Activated T-cell treated with anti-CD3 and anti-CD28 coated beads, Interleukin-2, amount 50 U/mL, for 4 hours (primary cell): ENCODE measurements around the gene LHX1. TPM values are rescaled to one million over a fixed set of nuclear protein-coding genes. Genes with fewer than 3 reads are reported as not detected.
A peak's percentile ranks its signal among the peaks of the same experiment; 100 is the strongest.

ENCODE experiments used
- ATAC-seq, 2 donors: fragments of 200-7000 bp; cut with Tn5 transposase; one replicate each; pipeline ENCODE4 v1.10.0; 2021
- DNase-seq: peaks from one replicate; pipeline ENCODE4 v3.0.0-alpha.2; 2020
- H3K27me3 Mint-ChIP-seq: one replicate; pipeline ENCODE4 v1.8.0; 2021; ENCODE audit warnings: low read depth, mixed read lengths
- H3K36me3 Mint-ChIP-seq: one replicate; pipeline ENCODE4 v1.8.0; 2022; ENCODE audit warnings: mixed read lengths; ENCODE audit not compliant: insufficient read depth
- H3K4me1 Mint-ChIP-seq: one replicate; pipeline ENCODE4 v1.8.0; 2021; ENCODE audit warnings: low read depth, mixed read lengths
- H3K4me3 Mint-ChIP-seq: one replicate; pipeline ENCODE4 v1.8.0; 2021; ENCODE audit warnings: mild to moderate bottlenecking, moderate library complexity, mixed read lengths
- H3K9me3 Mint-ChIP-seq: one replicate; pipeline ENCODE4 v1.8.0; 2021; ENCODE audit warnings: mixed read lengths
- total RNA-seq, 3 donors: library from RNA; stranded (reverse); gene quantifications; one replicate each; pipeline ENCODE4 v1.2.1, GENCODE V29; 2021

LHX1 gene
- total RNA-seq, 3 donors from 2014 or later, result not detected

- H3K4me1 Mint-ChIP-seq, result peaks cover 2% of the 10 kb centered on the region
- no peak for DNase-seq
- no peaks in the 10 kb centered on the region for H3K9me3 Mint-ChIP-seq
- H3K36me3 Mint-ChIP-seq, result no peaks in the 10 kb centered on the region
- no peak overlapping the region for H3K4me3 Mint-ChIP-seq
- no peak for ATAC-seq
- H3K27me3 Mint-ChIP-seq, result peaks cover 31% of the 10 kb centered on the region
These were observed 24.1 kb upstream of the LHX1 start for GRCh38 chr17:36913132-36913531.

- H3K4me1 Mint-ChIP-seq, result peaks cover 19% of the 10 kb centered on the region
- ATAC-seq, result no peak
- no peak for DNase-seq
- peaks cover 41% of the 10 kb centered on the region for H3K27me3 Mint-ChIP-seq
- no peaks in the 10 kb centered on the region for H3K9me3 Mint-ChIP-seq
- H3K4me3 Mint-ChIP-seq, result no peak overlapping the region
- no peaks in the 10 kb centered on the region for H3K36me3 Mint-ChIP-seq
These were observed 19.0 kb upstream of the LHX1 start for GRCh38 chr17:36918211-36918691.

GRCh38 chr17:36919407-36919968 is 17.8 kb upstream of the LHX1 start:
- DNase-seq (no peak), ATAC-seq (no peak)
- Mint-ChIP-seq H3K4me3 (no peak overlapping the region), H3K9me3 (no peaks in the 10 kb centered on the region), H3K27me3 (peaks cover 42% of the 10 kb centered on the region), H3K4me1 (peaks cover 19% of the 10 kb centered on the region), H3K36me3 (no peaks in the 10 kb centered on the region)

- Mint-ChIP-seq H3K36me3 (no peaks in the 10 kb centered on the region), H3K27me3 (peaks cover 39% of the 10 kb centered on the region), H3K4me1 (peaks cover 19% of the 10 kb centered on the region), H3K9me3 (no peaks in the 10 kb centered on the region), H3K4me3 (peak overlapping the region; percentile 8)
- peak; percentile 45 to 47 for ATAC-seq
- DNase-seq, result no peak
These were observed 17.0 kb upstream of the LHX1 start for GRCh38 chr17:36920032-36921005.

- Mint-ChIP-seq H3K27me3 (peaks cover 38% of the 10 kb centered on the region), H3K4me1 (peaks cover 19% of the 10 kb centered on the region), H3K9me3 (no peaks in the 10 kb centered on the region), H3K4me3 (no peak overlapping the region), H3K36me3 (no peaks in the 10 kb centered on the region)
- DNase-seq, result no peak
- peak; percentile 89 to 93 for ATAC-seq
These were observed 16.0 kb upstream of the LHX1 start for GRCh38 chr17:36921095-36921851.

- Mint-ChIP-seq H3K27me3 (peaks cover 42% of the 10 kb centered on the region), H3K4me1 (peaks cover 19% of the 10 kb centered on the region), H3K4me3 (no peak overlapping the region)
These were observed 15.1 kb upstream of the LHX1 start for GRCh38 chr17:36922175-36922574.

GRCh38 chr17:36923814-36924221 is 13.5 kb upstream of the LHX1 start:
- no peaks in the 10 kb centered on the region for H3K9me3 Mint-ChIP-seq
- H3K4me3 Mint-ChIP-seq, result no peak overlapping the region
- no peaks in the 10 kb centered on the region for H3K36me3 Mint-ChIP-seq
- ATAC-seq (no peak), DNase-seq (no peak)
- peaks cover 51% of the 10 kb centered on the region for H3K27me3 Mint-ChIP-seq
- peaks cover 25% of the 10 kb centered on the region for H3K4me1 Mint-ChIP-seq

More at GRCh38 chr17:36922175-36922574, 15.1 kb upstream of the LHX1 start:
- DNase-seq, result no peak
- ATAC-seq, result no peak
- H3K36me3 Mint-ChIP-seq, result no peaks in the 10 kb centered on the region
- no peaks in the 10 kb centered on the region for H3K9me3 Mint-ChIP-seq

- Mint-ChIP-seq H3K36me3 (no peaks in the 10 kb centered on the region), H3K9me3 (no peaks in the 10 kb centered on the region), H3K27me3 (peaks cover 60% of the 10 kb centered on the region), H3K4me3 (no peak overlapping the region), H3K4me1 (peaks cover 17% of the 10 kb centered on the region)
- ATAC-seq (no peak), DNase-seq (no peak)
These were observed 11.0 kb upstream of the LHX1 start for GRCh38 chr17:36926226-36926625.

- ATAC-seq, result no peak
- Mint-ChIP-seq H3K36me3 (no peaks in the 10 kb centered on the region), H3K4me3 (no peak overlapping the region), H3K4me1 (peaks cover 16% of the 10 kb centered on the region), H3K27me3 (peaks cover 60% of the 10 kb centered on the region), H3K9me3 (no peaks in the 10 kb centered on the region)
- no peak for DNase-seq
These were observed 10.6 kb upstream of the LHX1 start for GRCh38 chr17:36926701-36927100.

- no peak for ATAC-seq
- no peak for DNase-seq
- Mint-ChIP-seq H3K36me3 (no peaks in the 10 kb centered on the region), H3K4me1 (peaks cover 29% of the 10 kb centered on the region), H3K4me3 (no peak overlapping the region), H3K27me3 (peaks cover 67% of the 10 kb centered on the region), H3K9me3 (no peaks in the 10 kb centered on the region)
These were observed 8.6 kb upstream of the LHX1 start for GRCh38 chr17:36928471-36929345.

GRCh38 chr17:36929851-36930582 is 7.3 kb upstream of the LHX1 start:
- Mint-ChIP-seq H3K4me3 (no peak overlapping the region), H3K36me3 (no peaks in the 10 kb centered on the region), H3K9me3 (no peaks in the 10 kb centered on the region), H3K4me1 (peaks cover 37% of the 10 kb centered on the region), H3K27me3 (peaks cover 76% of the 10 kb centered on the region)
- DNase-seq, result no peak
- ATAC-seq, result no peak

- Mint-ChIP-seq H3K4me1 (peaks cover 42% of the 10 kb centered on the region), H3K9me3 (no peaks in the 10 kb centered on the region), H3K36me3 (no peaks in the 10 kb centered on the region), H3K27me3 (peaks cover 81% of the 10 kb centered on the region), H3K4me3 (no peak overlapping the region)
- DNase-seq (no peak), ATAC-seq (no peak)
These were observed 6.7 kb upstream of the LHX1 start for GRCh38 chr17:36930583-36930900.

- Mint-ChIP-seq H3K4me1 (peaks cover 47% of the 10 kb centered on the region), H3K27me3 (peaks cover 86% of the 10 kb centered on the region), H3K4me3 (no peak overlapping the region), H3K9me3 (no peaks in the 10 kb centered on the region), H3K36me3 (no peaks in the 10 kb centered on the region)
- no peak for ATAC-seq
- DNase-seq, result no peak
These were observed 6.1 kb upstream of the LHX1 start for GRCh38 chr17:36931096-36931696.
